HCT116 (cell line): ENCODE measurements around the gene MORN2.

Experiments used
- ELF1 ChIP-seq: IDR thresholded peaks from 2 replicates; pipeline ENCODE4 v1.6.1; 2012; ENCODE audit warnings: low read depth, borderline replicate concordance
- EZH2 ChIP-seq: fragments of 200-600 bp; sonication (generic); IDR thresholded peaks from 2 replicates; pipeline ENCODE4 v1.6.1; 2017; ENCODE audit warnings: antibody characterized with exemption, mixed run types
- EZH2phosphoT487 ChIP-seq: fragments of 200-600 bp; IDR thresholded peaks from 2 replicates; pipeline ENCODE4 v1.6.1; 2018; ENCODE audit warnings: antibody characterized with exemption, borderline replicate concordance
- JUND ChIP-seq: IDR thresholded peaks from 2 replicates; pipeline ENCODE4 v1.6.1; 2012
- POLR2A ChIP-seq: IDR thresholded peaks from 2 replicates; pipeline ENCODE4 v1.7.0; 2011; ENCODE audit warnings: borderline replicate concordance; ENCODE audit not compliant: insufficient read depth, insufficient read length; ENCODE audit errors: extremely low read depth
- POLR2AphosphoS5 ChIP-seq: IDR thresholded peaks from 2 replicates; pipeline ENCODE4 v1.6.1; 2011; ENCODE audit warnings: mild to moderate bottlenecking, low read depth, low read length, moderate library complexity
- SP1 ChIP-seq: IDR thresholded peaks from 2 replicates; pipeline ENCODE4 v1.6.1; 2012; ENCODE audit warnings: low read depth
- YY1 ChIP-seq: IDR thresholded peaks from 2 replicates; pipeline ENCODE4 v1.6.1; 2011; ENCODE audit warnings: low read length, low read depth, moderate library complexity, mild to moderate bottlenecking; ENCODE audit not compliant: insufficient replicate concordance; ENCODE audit errors: extremely low read depth
- ZNF274 ChIP-seq: fragments of 200-500 bp; sonication (Bioruptor generic); IDR thresholded peaks from 2 replicates; pipeline ENCODE4 v1.6.1; 2014; ENCODE audit warnings: mild to moderate bottlenecking, low read depth, low read length, inconsistent platforms
- TF ChIP-seq, protein P1 (sequence below): IDR thresholded peaks from 2 replicates; pipeline ENCODE4 v1.6.1; 2012; ENCODE audit warnings: low read depth
- TF ChIP-seq, protein P2 (sequence below): IDR thresholded peaks from 2 replicates; pipeline ENCODE4 v1.6.1; 2012
- TF ChIP-seq, protein P3 (sequence below), 3 experiments: fragments of 200-600 bp in 1 of 3; sonication (generic) in 1 of 3; IDR thresholded peaks in 2 of 3; conservative IDR thresholded peaks in 1 of 3; 2 replicates each; pipeline ENCODE4 v1.5.1; 2012 to 2017; ENCODE audit warnings: low read depth in 2 of 3, low read length in 2 of 3, antibody characterized with exemption in 1 of 3, borderline replicate concordance in 1 of 3, control low read depth in 1 of 3, mild to moderate bottlenecking in 1 of 3, mixed read lengths in 1 of 3, mixed run types in 1 of 3, moderate library complexity in 1 of 3; ENCODE audit not compliant: insufficient read depth in 1 of 3
- TF ChIP-seq, protein P4 (sequence below): IDR thresholded peaks from 2 replicates; pipeline ENCODE4 v1.6.1; 2011; ENCODE audit warnings: mild to moderate bottlenecking, low read length, moderate library complexity; ENCODE audit not compliant: insufficient replicate concordance; ENCODE audit errors: extremely low read depth

DNA sequence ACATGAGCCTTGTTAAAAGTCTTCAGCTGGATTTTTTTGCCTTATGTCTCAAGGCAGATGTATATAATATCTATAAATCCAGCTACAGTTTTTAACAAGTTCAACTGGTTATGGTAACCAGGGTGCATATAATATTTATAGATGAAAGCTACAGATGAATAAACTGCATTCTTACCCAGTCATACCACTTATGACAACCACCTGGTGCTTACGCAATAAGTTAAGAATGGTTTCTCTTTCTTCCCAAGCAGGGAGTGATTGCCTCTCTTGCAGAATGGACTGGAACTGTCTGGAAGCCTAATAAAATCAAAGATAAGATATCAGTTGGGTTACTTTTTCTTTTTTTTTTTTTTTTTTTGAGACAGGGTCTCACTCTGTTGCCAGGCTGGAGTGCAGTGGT lies 19.6 kb upstream of the MORN2 start:
- TF ChIP-seq, protein P1, sequence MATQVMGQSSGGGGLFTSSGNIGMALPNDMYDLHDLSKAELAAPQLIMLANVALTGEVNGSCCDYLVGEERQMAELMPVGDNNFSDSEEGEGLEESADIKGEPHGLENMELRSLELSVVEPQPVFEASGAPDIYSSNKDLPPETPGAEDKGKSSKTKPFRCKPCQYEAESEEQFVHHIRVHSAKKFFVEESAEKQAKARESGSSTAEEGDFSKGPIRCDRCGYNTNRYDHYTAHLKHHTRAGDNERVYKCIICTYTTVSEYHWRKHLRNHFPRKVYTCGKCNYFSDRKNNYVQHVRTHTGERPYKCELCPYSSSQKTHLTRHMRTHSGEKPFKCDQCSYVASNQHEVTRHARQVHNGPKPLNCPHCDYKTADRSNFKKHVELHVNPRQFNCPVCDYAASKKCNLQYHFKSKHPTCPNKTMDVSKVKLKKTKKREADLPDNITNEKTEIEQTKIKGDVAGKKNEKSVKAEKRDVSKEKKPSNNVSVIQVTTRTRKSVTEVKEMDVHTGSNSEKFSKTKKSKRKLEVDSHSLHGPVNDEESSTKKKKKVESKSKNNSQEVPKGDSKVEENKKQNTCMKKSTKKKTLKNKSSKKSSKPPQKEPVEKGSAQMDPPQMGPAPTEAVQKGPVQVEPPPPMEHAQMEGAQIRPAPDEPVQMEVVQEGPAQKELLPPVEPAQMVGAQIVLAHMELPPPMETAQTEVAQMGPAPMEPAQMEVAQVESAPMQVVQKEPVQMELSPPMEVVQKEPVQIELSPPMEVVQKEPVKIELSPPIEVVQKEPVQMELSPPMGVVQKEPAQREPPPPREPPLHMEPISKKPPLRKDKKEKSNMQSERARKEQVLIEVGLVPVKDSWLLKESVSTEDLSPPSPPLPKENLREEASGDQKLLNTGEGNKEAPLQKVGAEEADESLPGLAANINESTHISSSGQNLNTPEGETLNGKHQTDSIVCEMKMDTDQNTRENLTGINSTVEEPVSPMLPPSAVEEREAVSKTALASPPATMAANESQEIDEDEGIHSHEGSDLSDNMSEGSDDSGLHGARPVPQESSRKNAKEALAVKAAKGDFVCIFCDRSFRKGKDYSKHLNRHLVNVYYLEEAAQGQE = no peak
- TF ChIP-seq, protein P2, sequence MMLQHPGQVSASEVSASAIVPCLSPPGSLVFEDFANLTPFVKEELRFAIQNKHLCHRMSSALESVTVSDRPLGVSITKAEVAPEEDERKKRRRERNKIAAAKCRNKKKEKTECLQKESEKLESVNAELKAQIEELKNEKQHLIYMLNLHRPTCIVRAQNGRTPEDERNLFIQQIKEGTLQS = no peak
- TF ChIP-seq POLR2A (no peak), JUND (no peak), YY1 (no peak), POLR2AphosphoS5 (no peak), EZH2phosphoT487 (no peak), ZNF274 (no peak), ELF1 (no peak), EZH2 (no peak), SP1 (no peak)
- TF ChIP-seq, protein P3, sequence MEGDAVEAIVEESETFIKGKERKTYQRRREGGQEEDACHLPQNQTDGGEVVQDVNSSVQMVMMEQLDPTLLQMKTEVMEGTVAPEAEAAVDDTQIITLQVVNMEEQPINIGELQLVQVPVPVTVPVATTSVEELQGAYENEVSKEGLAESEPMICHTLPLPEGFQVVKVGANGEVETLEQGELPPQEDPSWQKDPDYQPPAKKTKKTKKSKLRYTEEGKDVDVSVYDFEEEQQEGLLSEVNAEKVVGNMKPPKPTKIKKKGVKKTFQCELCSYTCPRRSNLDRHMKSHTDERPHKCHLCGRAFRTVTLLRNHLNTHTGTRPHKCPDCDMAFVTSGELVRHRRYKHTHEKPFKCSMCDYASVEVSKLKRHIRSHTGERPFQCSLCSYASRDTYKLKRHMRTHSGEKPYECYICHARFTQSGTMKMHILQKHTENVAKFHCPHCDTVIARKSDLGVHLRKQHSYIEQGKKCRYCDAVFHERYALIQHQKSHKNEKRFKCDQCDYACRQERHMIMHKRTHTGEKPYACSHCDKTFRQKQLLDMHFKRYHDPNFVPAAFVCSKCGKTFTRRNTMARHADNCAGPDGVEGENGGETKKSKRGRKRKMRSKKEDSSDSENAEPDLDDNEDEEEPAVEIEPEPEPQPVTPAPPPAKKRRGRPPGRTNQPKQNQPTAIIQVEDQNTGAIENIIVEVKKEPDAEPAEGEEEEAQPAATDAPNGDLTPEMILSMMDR (IDR thresholded peaks at IDR 0.05 in 2 of 3, conservative IDR thresholded peaks at IDR 0.05 in 1 of 3; ENCODE audit: borderline replicate concordance in 1 of 3, insufficient read depth in 1 of 3, low read depth in 2 of 3, low read length in 2 of 3) = no peak
- TF ChIP-seq, protein P4, sequence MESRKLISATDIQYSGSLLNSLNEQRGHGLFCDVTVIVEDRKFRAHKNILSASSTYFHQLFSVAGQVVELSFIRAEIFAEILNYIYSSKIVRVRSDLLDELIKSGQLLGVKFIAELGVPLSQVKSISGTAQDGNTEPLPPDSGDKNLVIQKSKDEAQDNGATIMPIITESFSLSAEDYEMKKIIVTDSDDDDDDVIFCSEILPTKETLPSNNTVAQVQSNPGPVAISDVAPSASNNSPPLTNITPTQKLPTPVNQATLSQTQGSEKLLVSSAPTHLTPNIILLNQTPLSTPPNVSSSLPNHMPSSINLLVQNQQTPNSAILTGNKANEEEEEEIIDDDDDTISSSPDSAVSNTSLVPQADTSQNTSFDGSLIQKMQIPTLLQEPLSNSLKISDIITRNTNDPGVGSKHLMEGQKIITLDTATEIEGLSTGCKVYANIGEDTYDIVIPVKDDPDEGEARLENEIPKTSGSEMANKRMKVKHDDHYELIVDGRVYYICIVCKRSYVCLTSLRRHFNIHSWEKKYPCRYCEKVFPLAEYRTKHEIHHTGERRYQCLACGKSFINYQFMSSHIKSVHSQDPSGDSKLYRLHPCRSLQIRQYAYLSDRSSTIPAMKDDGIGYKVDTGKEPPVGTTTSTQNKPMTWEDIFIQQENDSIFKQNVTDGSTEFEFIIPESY = no peak
